ENCODE data around the gene CUL5.

Gene CUL5

DNA sequence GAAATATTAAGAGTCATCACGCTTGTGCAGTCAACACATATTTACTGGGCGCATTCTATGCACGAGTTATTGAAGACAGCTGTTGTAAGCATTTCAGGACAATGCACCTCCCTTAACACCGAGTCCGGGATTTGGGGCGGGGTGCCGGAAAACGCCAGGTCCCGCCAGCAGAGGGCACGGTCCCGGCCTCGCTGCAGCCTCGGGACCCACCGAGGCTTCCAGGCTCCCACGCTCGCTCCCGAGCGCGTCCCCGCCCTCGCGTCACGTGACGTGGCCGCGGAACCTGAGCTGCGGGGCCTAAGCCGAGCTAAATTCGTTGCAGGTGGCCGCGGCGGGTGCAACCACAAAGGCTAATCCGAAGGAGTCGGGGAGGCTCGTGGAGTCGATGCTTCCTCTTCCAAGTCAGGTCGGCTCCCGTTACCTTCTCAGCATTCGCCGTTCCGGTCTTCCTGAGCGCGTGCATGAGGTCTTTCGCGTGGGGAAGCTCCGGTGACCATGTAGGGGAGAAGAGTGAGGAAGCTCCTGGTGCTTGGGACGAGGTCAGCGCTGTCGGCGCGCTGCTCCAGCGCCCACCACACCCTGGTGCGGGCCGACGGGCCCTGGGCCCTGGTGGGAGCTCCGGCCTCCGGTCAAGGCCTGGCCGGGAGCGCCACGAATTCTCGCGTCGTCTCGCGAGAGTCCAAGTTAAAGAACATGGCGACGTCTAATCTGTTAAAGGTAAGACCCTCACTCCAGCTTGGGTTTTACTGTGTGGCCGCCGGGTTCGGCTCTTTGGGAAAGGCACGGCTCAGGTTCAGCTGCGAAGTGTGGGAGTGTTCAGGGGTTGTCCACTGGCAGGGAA, at the start of gene CUL5:
TSS of gene CUL5 (plus strand) at position 243 of the 841 bp plus-strand sequence. CDS start at position 694, 451 bp downstream.
- no peaks in the 10 kb centered on the region for H3K36me3 ChIP-seq (ENCODE audit: insufficient read depth, low read depth, low read length)
- H3K4me1 ChIP-seq (ENCODE audit: insufficient read depth, low read length) = peaks cover 11% of the 10 kb centered on the region; the same call in 1 of the 2 replicates
- peak within 1 kb of the TSS; percentile 97 for H3K4me3 ChIP-seq (ENCODE audit: low read length)
- H3K27ac ChIP-seq (ENCODE audit: low read length) = peak within 1 kb of the TSS; percentile 97
- peak within 1 kb of the TSS; percentile 99 for H3K9ac ChIP-seq (ENCODE audit: low read depth, low read length)
- H3K9me3 ChIP-seq (ENCODE audit: insufficient read depth, low read depth, low read length) = no peaks in the 10 kb centered on the region
- H3K27me3 ChIP-seq (ENCODE audit: insufficient read depth, low read length) = no peaks in the 10 kb centered on the region

DNA sequence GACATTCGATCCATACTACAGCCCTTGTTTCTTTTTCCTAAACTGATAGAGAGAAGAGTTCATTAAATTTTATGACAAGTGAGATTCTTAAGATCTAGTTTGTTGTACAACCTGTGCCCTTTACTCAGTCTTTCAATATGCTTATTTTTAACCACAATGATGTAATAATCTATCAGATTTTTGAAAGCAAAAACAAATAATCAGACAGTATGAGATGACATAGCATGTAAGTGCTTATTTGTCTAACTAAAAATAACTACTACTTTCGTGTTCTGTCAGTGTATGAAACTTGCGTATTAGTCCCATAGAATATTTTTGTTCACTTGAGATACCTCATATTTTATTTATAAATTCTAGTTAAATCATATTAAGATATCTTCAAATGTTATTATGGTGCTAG, 47.2 kb upstream of the CUL5 start:
- no peak overlapping the region for H3K27ac ChIP-seq (ENCODE audit: low read length)
- H3K36me3 ChIP-seq (ENCODE audit: insufficient read depth, low read depth, low read length) = peaks cover 24% of the 10 kb centered on the region
- no peaks in the 10 kb centered on the region for H3K27me3 ChIP-seq (ENCODE audit: insufficient read depth, low read length)
- H3K9me3 ChIP-seq (ENCODE audit: insufficient read depth, low read depth, low read length) = no peaks in the 10 kb centered on the region
- no peak overlapping the region for H3K4me3 ChIP-seq (ENCODE audit: low read length)
- peak overlapping the region; percentile 11; the same call in 1 of the 2 replicates for H3K9ac ChIP-seq (ENCODE audit: low read depth, low read length)
- H3K4me1 ChIP-seq (ENCODE audit: insufficient read depth, low read length) = no peaks in the 10 kb centered on the region; the same call in 1 of the 2 replicates

DNA sequence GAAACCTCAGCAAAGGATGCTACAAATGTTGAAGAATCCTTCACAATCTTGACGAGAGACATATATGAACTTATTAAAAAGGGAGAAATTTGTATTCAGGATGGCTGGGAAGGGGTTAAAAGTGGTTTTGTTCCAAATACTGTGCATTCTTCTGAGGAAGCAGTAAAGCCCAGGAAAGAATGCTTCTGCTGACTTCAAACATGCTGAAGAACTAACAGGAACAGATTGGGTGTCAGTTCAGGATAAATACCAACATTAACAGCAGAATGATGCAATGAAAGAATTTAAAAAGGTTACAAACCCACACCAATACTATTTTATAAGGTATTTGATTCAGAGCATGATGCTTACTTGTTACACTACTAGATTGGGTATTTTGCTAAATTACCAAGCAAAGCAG, 46.5 kb upstream of the CUL5 start:
- no peak overlapping the region for H3K9ac ChIP-seq (ENCODE audit: low read depth, low read length)
- H3K27me3 ChIP-seq (ENCODE audit: insufficient read depth, low read length) = no peaks in the 10 kb centered on the region
- no peaks in the 10 kb centered on the region; the same call in 1 of the 2 replicates for H3K4me1 ChIP-seq (ENCODE audit: insufficient read depth, low read length)
- no peak overlapping the region for H3K27ac ChIP-seq (ENCODE audit: low read length)
- H3K9me3 ChIP-seq (ENCODE audit: insufficient read depth, low read depth, low read length) = no peaks in the 10 kb centered on the region
- H3K36me3 ChIP-seq (ENCODE audit: insufficient read depth, low read depth, low read length) = peaks cover 24% of the 10 kb centered on the region
- H3K4me3 ChIP-seq (ENCODE audit: low read length) = no peak overlapping the region

DNA sequence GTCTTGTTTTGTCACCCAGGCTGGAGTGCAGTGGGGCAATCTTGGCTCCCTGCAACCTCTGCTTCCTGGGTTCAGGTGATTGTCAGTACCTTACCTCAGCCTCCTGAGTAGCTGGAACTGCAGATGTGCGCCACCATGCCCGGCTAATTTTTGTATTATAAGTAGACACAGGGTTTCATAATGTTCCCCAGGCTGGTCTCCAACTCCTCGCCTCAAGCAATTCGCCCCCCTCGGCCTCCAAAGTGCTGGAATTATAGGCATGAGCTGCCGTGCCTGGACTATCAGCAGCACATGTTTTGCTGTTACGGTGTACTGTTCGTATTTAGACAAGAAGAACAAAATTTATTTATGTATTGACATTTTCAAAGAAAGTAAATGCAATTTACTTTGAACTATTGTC, 45.6 kb upstream of the CUL5 start:
- no peak overlapping the region for H3K27ac ChIP-seq (ENCODE audit: low read length)
- H3K27me3 ChIP-seq (ENCODE audit: insufficient read depth, low read length) = no peaks in the 10 kb centered on the region
- H3K9ac ChIP-seq (ENCODE audit: low read depth, low read length) = no peak overlapping the region
- peaks cover 24% of the 10 kb centered on the region for H3K36me3 ChIP-seq (ENCODE audit: insufficient read depth, low read depth, low read length)
- H3K4me1 ChIP-seq (ENCODE audit: insufficient read depth, low read length) = no peaks in the 10 kb centered on the region; the same call in 1 of the 2 replicates
- H3K9me3 ChIP-seq (ENCODE audit: insufficient read depth, low read depth, low read length) = no peaks in the 10 kb centered on the region
- no peak overlapping the region for H3K4me3 ChIP-seq (ENCODE audit: low read length)

DNA sequence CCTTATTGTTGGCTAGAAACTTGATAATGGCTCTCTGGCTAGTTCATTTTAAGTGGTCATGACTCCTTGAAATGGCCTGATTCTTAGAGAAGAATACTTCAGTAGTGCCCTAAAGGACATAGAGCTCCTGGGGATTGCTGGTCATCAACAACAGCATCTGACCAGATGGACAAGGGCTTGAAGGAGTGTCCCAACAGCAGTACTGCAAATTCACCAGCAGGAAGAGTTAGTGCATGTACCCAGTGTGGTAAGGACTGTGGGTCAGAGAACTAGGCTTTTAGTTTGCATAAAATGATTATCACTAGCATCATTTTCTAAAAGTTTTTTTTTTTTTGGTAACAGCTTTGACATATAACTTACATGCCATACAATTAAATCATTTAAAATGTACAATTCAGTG, 39.5 kb upstream of the CUL5 start:
- no peaks in the 10 kb centered on the region for H3K27me3 ChIP-seq (ENCODE audit: insufficient read depth, low read length)
- H3K9ac ChIP-seq (ENCODE audit: low read depth, low read length) = no peak overlapping the region
- H3K4me3 ChIP-seq (ENCODE audit: low read length) = no peak overlapping the region
- H3K27ac ChIP-seq (ENCODE audit: low read length) = no peak overlapping the region
- no peaks in the 10 kb centered on the region for H3K4me1 ChIP-seq (ENCODE audit: insufficient read depth, low read length)
- peaks cover 3% of the 10 kb centered on the region; the same call in 1 of the 2 replicates for H3K36me3 ChIP-seq (ENCODE audit: insufficient read depth, low read depth, low read length)
- no peaks in the 10 kb centered on the region for H3K9me3 ChIP-seq (ENCODE audit: insufficient read depth, low read depth, low read length)

DNA sequence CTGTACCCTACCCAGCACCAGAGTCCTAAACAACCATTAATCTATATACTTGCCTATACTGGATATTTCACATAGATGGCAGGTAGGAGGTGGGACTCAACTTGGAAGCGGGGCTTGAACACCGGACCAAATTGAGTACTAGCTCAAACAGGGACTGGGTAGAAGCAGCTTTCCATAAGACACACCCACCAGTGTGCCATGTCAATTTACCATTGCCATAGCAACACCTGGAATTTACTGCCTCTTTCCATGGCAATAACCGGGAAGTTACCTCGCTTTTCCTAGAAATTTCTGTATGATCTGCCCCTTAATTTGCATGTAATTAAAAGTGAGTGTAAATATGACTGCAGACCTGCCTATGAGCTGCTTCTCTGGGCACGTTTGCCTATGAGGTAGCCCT, 38.6 kb upstream of the CUL5 start:
- Histone ChIP-seq H3K27ac (ENCODE audit: low read length) (no peak overlapping the region), H3K4me3 (ENCODE audit: low read length) (no peak overlapping the region), H3K4me1 (ENCODE audit: insufficient read depth, low read length) (no peaks in the 10 kb centered on the region), H3K9me3 (ENCODE audit: insufficient read depth, low read depth, low read length) (no peaks in the 10 kb centered on the region), H3K27me3 (ENCODE audit: insufficient read depth, low read length) (no peaks in the 10 kb centered on the region), H3K9ac (ENCODE audit: low read depth, low read length) (no peak overlapping the region), H3K36me3 (ENCODE audit: insufficient read depth, low read depth, low read length) (no peaks in the 10 kb centered on the region; the same call in 1 of the 2 replicates)

DNA sequence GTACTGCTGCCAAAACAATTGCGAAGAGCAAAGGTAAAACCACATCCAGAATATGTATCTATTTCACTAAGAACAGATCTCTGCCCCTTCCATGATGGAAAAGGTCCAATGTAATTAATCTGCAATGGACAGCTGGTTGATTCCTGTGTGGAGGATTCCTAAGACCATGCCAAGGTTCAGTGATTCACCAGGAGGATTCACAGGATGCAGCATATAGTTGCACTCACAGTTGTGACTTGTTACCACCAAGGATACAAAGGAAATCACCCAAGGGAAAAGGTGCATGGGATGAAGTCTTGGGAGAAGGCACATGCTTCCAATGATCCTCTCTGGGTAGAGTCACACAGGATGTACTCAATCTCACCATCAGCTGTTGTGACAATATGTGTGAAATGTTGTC, 35.1 kb upstream of the CUL5 start:
- H3K27me3 ChIP-seq (ENCODE audit: insufficient read depth, low read length) = no peaks in the 10 kb centered on the region
- no peak overlapping the region for H3K9ac ChIP-seq (ENCODE audit: low read depth, low read length)
- no peaks in the 10 kb centered on the region for H3K4me1 ChIP-seq (ENCODE audit: insufficient read depth, low read length)
- no peaks in the 10 kb centered on the region for H3K36me3 ChIP-seq (ENCODE audit: insufficient read depth, low read depth, low read length)
- H3K27ac ChIP-seq (ENCODE audit: low read length) = no peak overlapping the region
- no peaks in the 10 kb centered on the region for H3K9me3 ChIP-seq (ENCODE audit: insufficient read depth, low read depth, low read length)
- no peak overlapping the region for H3K4me3 ChIP-seq (ENCODE audit: low read length)

DNA sequence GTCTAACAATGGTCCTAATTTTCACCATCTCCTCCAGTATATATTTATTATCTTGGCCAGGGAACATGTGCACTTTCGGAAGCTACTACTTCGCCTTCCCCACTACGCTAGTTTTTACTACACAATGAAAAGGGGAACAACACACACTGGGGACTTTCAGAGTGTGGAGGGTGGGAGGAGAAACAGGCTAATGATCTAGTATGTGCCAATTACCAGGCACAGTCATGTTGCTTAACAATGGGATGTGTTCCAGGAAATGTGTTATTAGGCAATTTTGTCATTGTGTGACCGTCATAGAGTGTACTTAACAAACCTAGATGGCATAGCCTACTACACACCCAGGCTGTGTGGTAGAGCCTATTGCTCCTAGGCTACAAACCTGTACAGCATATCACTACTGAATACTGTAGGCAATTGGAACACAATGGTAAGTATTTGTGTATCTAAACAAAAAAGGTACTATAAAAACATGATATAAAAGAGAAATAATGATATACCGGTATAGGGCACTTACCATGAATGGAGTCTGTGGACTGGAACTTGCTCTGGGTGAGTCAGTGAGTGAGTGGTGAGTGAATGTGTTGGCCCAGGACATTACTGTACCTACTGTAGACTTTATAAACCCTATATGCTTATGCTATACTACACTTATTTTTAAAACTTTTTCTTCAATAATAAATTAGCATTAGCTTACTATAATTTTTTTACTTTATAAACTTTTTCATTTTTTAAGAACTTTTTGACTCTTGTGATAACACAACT, 20.1 kb upstream of the CUL5 start:
- H3K9me3 ChIP-seq (ENCODE audit: insufficient read depth, low read depth, low read length) = no peaks in the 10 kb centered on the region; the same call in 1 of the 2 replicates
- H3K27me3 ChIP-seq (ENCODE audit: insufficient read depth, low read length) = no peaks in the 10 kb centered on the region
- H3K27ac ChIP-seq (ENCODE audit: low read length) = no peak overlapping the region
- no peak overlapping the region for H3K9ac ChIP-seq (ENCODE audit: low read depth, low read length)
- peaks cover 11% of the 10 kb centered on the region; the same call in 1 of the 2 replicates for H3K4me1 ChIP-seq (ENCODE audit: insufficient read depth, low read length)
- H3K36me3 ChIP-seq (ENCODE audit: insufficient read depth, low read depth, low read length) = no peaks in the 10 kb centered on the region
- no peak overlapping the region for H3K4me3 ChIP-seq (ENCODE audit: low read length)

DNA sequence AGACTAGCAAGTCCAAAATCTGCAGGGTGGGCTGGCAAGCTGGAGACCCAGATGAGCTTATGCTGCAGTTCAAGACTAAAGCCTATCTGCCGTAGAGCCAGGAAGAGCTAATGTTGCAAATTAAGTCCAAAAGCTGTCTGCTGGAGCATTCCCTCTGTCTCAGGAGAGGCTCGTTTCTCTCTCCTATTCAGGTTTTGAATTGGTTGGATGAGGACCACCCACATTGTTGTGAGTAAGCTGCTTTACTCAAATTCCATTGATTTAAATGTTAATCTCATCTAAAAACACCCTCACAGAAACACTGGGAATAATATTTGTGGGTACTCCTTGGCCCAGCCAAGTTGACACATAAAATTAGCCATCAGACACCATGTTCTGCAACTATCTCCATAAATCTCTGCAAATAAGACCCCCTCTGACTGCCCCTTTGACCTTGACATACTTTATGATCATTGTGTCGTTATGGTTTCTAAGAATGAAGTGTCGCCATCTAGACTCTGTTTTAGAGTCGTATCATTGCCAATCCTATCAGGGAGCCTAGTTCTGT, 16.8 kb upstream of the CUL5 start:
- H3K27me3 ChIP-seq (ENCODE audit: insufficient read depth, low read length) = no peaks in the 10 kb centered on the region
- H3K27ac ChIP-seq (ENCODE audit: low read length) = no peak overlapping the region
- peaks cover 11% of the 10 kb centered on the region; the same call in 1 of the 2 replicates for H3K4me1 ChIP-seq (ENCODE audit: insufficient read depth, low read length)
- H3K9ac ChIP-seq (ENCODE audit: low read depth, low read length) = 0 out of 2 replicates have a peak overlapping the region, but pooled peaks have one; percentile 41
- H3K9me3 ChIP-seq (ENCODE audit: insufficient read depth, low read depth, low read length) = no peaks in the 10 kb centered on the region
- peak overlapping the region; percentile 44; the same call in 1 of the 2 replicates for H3K4me3 ChIP-seq (ENCODE audit: low read length)
- H3K36me3 ChIP-seq (ENCODE audit: insufficient read depth, low read depth, low read length) = no peaks in the 10 kb centered on the region

DNA sequence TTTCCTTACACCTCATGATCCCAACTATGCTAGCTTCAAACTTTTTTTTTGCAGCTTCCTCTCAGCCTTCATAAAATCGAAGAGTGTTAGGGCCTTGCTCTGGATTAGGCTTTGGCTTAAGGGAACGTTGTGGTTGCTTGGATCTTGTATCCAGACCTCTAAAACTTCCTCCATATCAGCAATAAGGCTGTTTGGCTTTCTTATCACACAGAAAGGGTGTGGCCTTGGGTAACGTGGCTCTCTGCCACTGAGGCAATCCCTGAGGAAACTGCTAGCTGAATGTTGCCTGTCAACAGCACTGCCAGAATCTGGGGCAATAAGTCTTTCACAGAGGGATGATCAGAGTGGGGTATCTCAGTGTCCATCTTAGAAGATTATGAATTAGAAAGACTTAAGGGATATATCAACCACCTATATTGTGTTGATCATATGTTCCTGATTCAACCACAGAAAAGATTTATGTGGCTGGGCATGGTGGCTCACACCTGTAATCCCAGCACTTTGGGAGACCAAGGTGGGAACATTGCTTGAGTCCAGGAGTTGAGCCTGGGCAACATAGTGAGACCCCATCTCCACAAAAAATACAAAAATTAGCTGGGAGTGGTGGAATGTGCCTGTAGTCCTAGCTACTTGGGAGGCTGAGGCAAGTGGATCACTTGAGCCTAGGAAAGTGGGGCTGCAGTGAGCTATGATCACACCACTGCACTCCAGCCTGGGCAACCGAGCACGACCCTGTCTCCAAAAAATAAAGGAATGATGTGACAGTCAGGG, 12.5 kb upstream of the CUL5 start:
- peaks cover 11% of the 10 kb centered on the region; the same call in 1 of the 2 replicates for H3K4me1 ChIP-seq (ENCODE audit: insufficient read depth, low read length)
- no peaks in the 10 kb centered on the region for H3K36me3 ChIP-seq (ENCODE audit: insufficient read depth, low read depth, low read length)
- H3K9me3 ChIP-seq (ENCODE audit: insufficient read depth, low read depth, low read length) = no peaks in the 10 kb centered on the region
- H3K4me3 ChIP-seq (ENCODE audit: low read length) = no peak overlapping the region
- H3K27ac ChIP-seq (ENCODE audit: low read length) = no peak overlapping the region
- no peaks in the 10 kb centered on the region for H3K27me3 ChIP-seq (ENCODE audit: insufficient read depth, low read length)
- H3K9ac ChIP-seq (ENCODE audit: low read depth, low read length) = no peak overlapping the region

DNA sequence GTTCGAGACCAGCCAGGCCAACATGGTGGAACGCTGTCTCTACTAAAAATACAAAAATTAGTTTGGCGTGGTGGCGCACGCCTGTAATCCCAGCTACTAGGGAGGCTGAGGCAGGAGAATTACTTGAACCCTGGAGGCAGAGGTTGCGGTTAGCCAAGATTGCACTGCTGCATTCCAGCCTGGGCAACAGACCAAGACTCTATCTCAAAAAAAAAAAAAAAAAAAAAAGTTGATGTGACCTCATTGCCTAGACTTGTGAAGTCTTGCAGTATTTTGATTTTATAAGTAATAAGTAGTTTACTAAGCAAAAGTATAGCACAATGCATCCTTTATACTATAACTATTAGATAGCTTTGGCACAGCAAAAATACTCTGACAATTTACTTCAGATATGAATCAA, 9.9 kb upstream of the CUL5 start:
- H3K4me1 ChIP-seq (ENCODE audit: insufficient read depth, low read length) = no peaks in the 10 kb centered on the region
- H3K9ac ChIP-seq (ENCODE audit: low read depth, low read length) = no peak overlapping the region
- no peak overlapping the region for H3K27ac ChIP-seq (ENCODE audit: low read length)
- H3K27me3 ChIP-seq (ENCODE audit: insufficient read depth, low read length) = no peaks in the 10 kb centered on the region
- no peak overlapping the region for H3K4me3 ChIP-seq (ENCODE audit: low read length)
- no peaks in the 10 kb centered on the region for H3K9me3 ChIP-seq (ENCODE audit: insufficient read depth, low read depth, low read length)
- H3K36me3 ChIP-seq (ENCODE audit: insufficient read depth, low read depth, low read length) = no peaks in the 10 kb centered on the region
